ENCODE results near the gene ARHGEF37.

Gene ARHGEF37

DNA sequence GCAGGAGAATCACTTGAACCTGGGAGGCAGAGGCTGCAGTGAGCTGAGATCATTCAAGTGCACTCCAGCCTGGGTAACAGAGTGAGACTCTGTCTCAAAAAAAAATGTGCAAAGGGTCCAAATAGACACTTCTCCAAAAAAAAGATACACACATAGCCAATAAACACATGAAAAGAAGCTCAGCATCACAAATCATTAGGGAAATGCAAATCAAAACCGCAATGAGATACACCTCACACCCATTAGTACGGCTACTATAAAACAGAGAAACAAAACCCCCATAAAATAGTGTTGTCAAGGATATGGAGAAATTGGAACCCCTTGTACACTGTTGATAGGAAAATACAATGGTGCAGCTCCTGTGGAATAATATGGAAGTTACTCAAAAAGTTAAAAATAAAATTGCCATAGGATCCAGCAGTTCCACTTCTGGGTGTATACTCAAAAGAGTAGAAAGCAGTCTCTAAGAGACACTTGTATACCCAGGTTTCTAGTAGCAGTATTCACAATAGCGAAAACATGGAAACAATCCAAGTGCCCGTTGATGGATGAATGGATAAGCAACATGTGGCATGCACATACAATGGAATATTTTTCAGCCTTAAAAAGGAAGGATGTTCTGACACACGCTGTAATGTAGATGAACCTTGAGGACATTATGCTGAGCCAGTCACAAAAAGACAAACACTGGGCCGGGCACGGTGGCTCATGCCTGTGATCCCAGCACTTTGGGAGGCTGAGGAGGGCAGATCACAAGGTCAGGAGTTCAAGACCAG lies 91.6 kb downstream of the ARHGEF37 start:
- DNase-seq (ENCODE audit: low read depth in 2 of 2): no peak

DNA sequence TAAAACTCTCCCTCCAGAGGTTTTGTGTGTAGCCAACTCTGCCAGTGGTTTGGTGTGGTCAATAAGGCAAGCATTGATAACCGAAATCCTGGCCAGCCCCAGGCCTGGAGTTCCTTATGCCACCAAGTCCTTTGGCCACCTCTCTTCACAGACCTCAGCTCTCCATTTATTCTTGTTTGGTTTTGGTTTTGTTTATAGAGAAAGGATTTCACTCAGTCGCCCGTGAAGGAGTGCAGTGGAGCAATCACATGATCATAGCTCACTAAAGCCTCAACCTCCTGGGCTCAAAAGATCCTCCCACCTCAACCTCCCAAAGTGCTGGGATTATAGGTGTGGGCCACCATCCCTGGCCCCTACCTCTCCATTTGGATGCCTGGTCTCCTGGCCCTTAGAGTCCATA lies 93.4 kb downstream of the ARHGEF37 start:
- DNase-seq (ENCODE audit: low read depth in 2 of 2): no peak

DNA sequence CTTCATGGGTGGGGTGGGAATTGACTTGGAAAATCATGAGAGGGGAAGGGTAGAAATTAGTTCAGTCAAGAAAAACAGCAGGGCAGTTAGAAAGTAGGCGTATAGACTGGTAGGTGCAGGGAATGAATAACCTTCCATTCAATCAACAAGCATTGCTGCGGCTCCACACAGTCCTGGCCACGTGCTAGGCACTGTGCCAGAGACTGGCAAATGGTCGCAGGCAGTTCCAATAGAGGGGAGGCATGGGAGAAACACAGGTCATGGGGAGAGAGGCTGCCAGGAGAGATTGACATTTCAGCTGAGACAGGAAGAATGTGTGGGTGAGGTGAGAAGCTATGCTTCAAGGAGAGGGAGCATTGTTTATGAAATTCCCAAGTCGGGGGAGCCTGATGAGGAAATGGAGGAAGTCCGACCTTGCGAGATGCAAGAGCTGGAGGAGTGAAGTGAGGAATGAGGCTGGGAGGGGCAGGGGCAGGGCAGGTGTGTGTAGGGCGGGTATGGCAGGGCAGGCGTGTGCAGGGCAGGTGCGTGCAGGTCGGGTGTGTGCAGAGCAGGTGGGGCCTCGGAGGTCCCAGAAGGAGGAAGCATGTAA lies 94.4 kb downstream of the ARHGEF37 start:
- DNase-seq (ENCODE audit: low read depth in 2 of 2): no peak

DNA sequence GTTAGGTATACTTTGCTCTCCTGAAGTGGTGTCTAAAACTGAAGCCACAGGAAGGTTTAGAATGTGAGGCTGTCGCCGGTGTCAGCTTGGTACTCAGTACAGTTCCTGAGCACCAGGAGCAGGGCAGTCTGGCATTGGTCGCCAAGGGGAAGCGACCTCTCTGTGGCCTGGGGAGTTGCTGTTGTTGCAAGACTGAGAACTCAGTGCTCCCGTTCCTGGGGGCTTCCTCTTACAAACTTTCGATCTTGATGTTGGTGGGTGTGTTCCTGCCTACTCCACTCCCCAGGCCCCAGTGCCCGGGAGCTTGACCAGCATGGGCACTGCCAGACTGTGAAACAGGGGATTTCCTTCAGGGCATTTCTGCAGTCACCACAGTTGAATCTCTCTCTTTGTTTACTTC lies 96.4 kb downstream of the ARHGEF37 start:
- DNase-seq (ENCODE audit: low read depth in 2 of 2): no peak

DNA sequence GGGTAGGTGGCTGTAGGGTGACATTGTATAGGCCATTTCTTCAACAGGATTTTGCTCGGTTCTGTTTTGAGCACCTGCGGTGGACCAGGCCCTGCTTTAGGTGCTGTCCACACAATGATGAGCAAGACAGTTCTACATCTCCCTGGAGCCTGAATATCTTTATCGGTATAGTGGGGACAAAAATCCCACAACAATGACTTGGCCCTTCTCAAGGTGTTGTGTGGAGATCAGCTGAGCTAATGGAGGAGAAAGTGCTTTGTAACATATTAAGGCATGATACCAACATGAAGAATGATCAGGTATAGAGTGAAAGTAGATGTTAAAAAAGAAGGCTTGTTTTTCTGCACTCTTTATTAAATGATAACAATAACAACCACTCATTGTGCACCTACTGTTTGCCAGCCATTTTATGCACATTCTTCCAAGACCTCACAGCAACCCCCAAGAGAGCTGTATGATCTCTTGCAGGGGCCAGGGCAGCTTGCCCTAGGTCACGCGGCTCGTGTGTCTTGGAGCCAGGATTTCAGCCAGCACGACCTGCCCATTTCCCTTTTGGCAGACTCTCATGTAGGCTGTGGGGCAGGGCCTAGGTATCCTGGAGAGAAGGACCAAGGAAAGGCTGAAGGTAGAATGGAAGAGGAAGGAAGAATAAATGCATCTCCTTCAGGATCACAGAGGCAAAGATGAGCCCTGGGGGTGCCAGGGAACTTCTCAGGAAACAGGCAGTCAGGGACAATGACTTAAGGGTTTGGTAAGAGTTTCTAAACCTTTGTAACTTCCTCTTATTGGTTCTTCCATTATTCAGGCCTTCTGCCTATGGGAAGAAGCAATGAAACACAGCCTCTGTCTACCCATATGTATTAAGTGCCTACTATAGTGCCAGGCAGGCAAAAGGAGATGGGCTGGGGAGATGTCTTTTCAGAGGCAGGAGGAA lies 98.8 kb downstream of the ARHGEF37 start:
- no peak for DNase-seq (ENCODE audit: low read depth in 2 of 2)

DNA sequence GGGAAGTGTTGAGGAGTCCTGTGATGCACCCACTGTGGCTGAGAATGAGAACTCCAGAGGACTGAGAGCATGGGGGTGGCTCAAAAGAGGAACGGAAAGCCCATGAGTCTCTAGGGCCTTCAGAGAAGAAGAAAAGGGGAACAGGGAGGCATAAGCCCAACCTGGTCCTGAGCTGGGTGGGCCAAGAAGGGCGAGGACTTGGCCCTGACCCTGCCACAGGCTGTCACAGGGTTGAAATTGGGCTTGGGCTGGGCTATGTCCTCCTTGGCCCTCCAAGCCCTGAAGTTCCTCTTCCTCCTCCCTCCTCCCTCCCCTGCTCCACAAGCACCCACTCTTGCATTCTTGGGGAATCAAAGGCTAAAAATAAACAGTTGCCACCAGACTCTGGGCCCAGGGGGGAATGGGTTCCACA lies 99.5 kb downstream of the ARHGEF37 start:
- DNase-seq (ENCODE audit: low read depth in 2 of 2): no peak

DNA sequence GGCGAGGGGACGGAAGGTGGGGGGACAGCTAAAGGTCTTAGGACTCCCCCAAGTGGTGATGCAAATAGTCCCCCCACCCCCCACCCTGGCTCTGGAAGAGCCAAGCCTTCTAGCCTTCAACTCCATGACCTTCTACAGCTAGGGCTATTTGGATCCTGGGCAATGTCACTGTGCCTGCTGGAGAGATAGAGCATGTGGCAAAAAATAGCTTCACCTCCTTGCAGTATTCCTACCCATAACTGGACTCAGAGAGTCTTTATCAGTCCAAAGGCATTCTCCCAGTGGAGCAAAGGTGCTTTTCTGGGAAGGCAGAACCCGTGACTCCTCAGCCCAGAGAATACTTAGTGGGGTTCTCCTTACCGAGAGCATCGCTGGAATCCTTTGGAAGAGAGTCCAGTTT lies 100.0 kb downstream of the ARHGEF37 start:
- DNase-seq (ENCODE audit: low read depth in 2 of 2): no peak

DNA sequence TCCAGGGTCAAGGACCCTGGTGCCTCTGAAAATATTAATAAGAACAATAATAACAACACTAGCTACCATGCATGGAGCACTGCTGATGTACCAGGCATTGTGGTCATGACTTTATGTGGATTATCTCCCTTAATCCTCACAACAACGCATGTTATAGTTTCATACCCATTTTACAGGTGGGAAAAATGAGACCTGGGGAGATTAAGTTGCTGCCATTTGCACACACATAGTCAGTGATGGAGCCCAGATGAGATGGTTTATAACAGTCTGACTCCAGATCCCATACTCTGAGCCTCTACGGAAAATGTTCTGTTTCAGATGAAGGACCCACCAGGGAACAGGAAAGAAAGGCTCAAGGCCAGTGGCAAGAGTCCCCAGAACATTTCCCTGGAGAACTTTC lies 100.6 kb downstream of the ARHGEF37 start:
- no peak for DNase-seq (ENCODE audit: low read depth in 2 of 2)

DNA sequence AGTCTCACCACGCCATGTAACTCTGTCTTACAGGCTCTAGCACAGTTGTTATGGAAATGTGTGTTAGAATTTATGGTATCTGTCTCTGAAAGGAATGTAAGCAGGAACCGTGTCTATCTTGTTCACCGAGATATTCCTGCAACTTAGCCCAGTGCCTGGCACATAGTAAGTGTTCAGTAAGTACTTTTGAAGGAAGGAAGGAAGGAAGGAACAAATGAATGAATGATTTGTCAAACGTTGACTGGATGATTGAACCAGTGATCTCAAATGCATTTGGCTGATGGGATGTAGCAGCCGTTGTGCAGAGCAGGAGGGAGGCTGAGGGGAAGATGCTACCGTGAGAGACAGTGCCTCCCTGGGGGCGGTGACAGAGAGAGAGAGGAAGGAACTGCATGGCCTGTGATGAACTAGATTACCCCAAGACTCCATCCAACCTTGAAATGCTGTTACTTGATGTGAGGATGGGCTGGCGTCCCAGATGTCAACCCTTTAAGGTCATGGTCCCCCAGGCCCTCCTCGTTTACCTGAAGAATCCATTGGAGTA lies 101.3 kb downstream of the ARHGEF37 start:
- DNase-seq (ENCODE audit: low read depth in 2 of 2): no peak

DNA sequence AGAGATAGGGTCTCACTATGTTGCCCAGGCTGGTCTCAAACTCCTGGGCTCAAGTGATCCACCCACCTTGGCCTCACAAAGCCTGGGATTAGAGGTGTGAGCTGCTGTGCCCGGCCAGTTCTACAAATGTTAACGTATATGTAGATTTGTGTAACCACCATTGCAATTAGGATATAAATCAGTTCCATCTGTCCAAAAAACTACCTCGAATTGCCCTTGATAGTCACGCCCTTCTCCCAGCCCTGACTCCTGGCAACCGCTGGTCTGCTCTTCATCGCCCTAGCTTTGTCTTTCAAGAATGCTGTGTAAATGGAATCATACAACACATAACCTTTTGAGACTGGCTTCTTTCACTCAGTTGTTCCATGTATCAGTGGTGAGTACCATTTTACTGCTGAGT lies 102.7 kb downstream of the ARHGEF37 start:
- no peak for DNase-seq (ENCODE audit: low read depth in 2 of 2)

DNA sequence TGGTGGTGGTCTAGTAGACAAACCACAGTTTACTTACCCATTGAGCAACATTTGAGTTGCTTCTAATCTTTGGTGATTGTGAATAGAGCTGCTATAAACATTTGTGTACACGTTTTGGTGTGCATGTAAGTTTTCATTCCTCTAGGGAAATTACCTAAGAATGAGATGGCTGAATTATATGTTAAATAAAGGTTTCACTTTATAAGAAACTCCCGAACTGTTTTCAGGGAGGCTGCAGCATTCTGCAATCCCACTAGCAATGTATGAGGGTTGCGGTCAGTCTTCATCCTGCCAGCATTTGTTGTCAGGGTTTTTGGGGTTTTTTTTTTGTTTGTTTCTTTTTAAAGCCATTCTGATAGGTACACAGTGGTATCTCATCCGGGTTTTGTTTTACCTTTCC lies 103.1 kb downstream of the ARHGEF37 start:
- DNase-seq (ENCODE audit: low read depth in 2 of 2): no peak

Measured in stimulated activated CD8-positive, alpha-beta memory T cell treated with anti-CD3 and anti-CD28 coated beads, Interleukin-7, amount 100 ng/mL, for 1 hour (primary cell).